Liver (tissue), 3 donors: ENCODE data around the gene FCN3.

Source experiments
- ATF3 ChIP-seq: IDR thresholded peaks from 2 replicates; pipeline ENCODE4 v1.6.1; 2016; ENCODE audit warnings: antibody characterized with exemption
- CTCF ChIP-seq: fragments of 150-350 bp; IDR thresholded peaks from 2 replicates; pipeline ENCODE4 v1.5.1; 2017; ENCODE audit warnings: improper control_type of control experiment, low read depth, low read length; ENCODE audit not compliant: missing input control
- MAX ChIP-seq: IDR thresholded peaks from 2 replicates; pipeline ENCODE4 v1.6.1; 2016; ENCODE audit warnings: antibody characterized with exemption
- RXRA ChIP-seq, 2 donors: IDR thresholded peaks; 2 replicates each; pipeline ENCODE4 v1.6.1; 2017 to 2018; ENCODE audit warnings: antibody characterized with exemption in 2 of 2, mild to moderate bottlenecking in 1 of 2
- YY1 ChIP-seq: IDR thresholded peaks from 2 replicates; pipeline ENCODE4 v1.6.1; 2016; ENCODE audit warnings: antibody characterized with exemption, mild to moderate bottlenecking
- donor health status: healthy.
- donor health status: healthy.

GRCh38 chr1:27342778-27343638 lies 31.6 kb downstream of the FCN3 start:
- TF ChIP-seq CTCF (no peak), MAX (no peak), YY1 (no peak), ATF3 (no peak), RXRA (IDR thresholded peaks at IDR 0.05) (no peak)
